ENCODE data around the gene MICA.

The MICA gene

DNA sequence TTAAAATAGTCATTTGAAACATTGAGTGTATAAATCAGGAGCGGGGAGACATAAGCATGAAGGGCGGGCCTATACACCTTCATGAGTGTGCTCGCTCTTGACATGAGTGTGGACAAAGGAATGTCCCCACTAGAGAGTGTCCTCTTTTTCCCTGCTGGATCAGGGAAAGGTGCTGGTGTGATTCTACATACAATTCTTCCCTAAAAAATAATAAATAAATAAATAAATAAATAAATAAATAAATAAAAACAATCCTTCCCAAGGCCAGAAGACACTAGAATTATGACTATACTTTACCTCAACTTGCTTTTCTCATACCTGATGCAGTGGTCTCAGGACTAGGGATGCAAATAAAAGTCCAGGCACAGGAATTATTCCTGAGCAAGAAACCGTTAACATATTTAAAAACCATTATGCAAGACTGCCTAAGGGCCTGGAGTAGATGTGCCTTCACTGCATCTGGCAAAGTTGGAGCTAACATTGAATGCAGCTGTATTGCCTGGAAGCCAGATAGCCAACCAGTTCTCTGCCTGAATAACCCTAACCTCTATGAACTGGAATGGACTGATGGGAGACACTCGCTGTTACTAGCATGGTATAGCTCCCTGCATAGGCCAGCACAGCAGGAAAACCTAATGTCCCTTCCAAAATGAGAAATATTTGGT is 57.1 kb downstream of the MICA start:
- Mint-ChIP-seq H3K4me1 (ENCODE audit: low read depth in 2 of 2) (peaks cover 33 to 36% of the 10 kb centered on the region in 2 donors), H3K4me3 (no peak overlapping the region), H3K36me3 (ENCODE audit: insufficient read depth) (peaks cover 40% of the 10 kb centered on the region), H3K27ac (peak overlapping the region in 1 of 2 donors; percentile 100), H3K9me3 (no peaks in the 10 kb centered on the region), H3K27me3 (no peaks in the 10 kb centered on the region)
- ATAC-seq (replicated peaks) = no peak
- DNase-seq = no peak

DNA sequence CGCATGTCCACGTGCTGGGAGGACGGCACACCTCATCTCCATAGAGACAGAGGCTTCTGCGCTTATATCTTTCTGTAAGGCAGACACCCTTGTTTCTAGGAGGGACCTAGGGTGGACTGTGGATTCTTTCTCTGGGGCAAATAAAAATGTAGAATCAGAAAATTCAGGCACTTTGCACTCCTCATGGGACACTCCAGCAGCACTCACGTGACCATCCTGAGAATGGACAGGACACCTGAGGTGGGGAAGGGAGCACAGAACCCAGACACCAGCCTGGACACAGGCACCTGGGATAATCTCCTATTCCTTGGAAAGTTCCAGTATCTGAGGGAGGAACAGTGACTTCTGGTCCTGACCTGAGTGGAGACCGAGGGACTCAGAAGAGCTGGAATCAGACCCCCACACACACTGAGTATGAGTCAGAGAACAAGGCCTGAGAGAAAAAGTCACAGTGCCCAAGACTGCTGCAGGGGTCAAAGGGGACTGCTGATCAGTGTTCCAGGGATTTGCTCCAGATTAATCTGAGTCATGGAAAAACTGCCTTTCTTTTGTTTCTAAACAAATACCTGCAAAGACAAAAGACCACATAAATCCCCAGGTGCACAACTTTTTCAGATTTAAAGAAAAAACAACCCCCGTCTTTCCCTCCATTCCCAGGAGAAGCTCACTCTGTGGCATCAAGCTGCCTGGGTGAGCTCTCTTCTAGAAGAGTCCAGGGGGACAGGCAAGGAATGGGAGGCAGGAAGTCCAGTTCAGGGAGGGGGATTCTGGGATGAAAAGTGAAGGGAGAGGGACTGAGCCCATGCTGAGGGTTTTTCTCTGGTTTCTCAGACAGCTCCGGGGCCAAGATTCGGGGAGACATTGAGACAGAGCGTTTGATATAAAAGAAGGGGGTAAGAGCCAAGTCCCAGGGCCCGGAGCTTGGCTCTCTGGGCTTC is 58.9 kb downstream of the MICA start:
- ATAC-seq (replicated peaks) = no peak
- peak overlapping the region; percentile 100 for H3K4me3 Mint-ChIP-seq
- DNase-seq = no peak
- H3K36me3 Mint-ChIP-seq (ENCODE audit: insufficient read depth) = peaks cover 56% of the 10 kb centered on the region
- H3K4me1 Mint-ChIP-seq (ENCODE audit: low read depth in 2 of 2) = peaks cover 51 to 54% of the 10 kb centered on the region in 2 donors
- H3K27me3 Mint-ChIP-seq = no peaks in the 10 kb centered on the region
- H3K27ac Mint-ChIP-seq = peak overlapping the region; percentile 100
- no peaks in the 10 kb centered on the region for H3K9me3 Mint-ChIP-seq

DNA sequence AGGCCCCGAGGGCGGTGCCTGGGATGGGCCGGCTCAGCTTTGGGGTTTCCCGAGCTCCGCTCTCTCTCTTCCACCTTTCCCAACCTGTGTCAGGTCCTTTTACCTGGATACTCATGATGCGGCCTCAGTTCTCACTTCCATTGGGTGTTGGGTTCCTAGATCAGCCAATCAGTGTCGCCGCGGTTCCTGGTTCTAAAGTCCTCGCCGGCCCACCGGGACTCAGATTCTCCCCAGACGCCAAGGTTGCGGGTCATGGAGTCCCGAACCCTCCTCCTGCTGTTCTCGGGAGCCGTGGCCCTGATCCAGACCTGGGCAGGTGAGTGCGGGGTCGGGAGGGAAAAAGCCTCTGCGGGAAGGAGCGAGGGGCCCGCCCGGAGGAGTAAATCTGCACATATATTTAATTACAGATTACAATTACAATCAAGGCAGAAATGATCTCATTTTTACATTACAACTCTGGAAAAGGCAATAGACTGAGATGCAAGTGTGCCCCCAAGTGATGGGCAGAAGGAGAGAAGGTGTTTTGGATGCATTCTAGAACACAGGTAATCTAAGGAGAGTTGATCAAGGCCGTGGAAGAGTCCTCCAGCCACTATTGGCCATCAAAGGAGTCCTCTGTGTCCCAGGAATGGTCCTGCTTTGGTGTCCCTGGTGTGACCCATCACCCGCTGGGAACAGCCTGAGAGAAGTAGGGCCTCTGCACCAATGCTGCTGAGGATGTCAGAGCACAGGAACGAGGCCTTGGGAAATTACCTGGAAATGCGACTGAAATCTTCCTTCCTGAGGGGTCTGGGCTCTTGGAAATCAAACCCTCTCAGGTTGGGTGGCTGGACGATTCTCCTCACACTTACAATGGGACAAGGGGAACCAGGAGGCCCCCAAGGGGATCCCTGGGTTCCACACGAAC is 59.8 kb downstream of the MICA start:
- H3K27ac Mint-ChIP-seq = peak overlapping the region; percentile 100
- H3K9me3 Mint-ChIP-seq = no peaks in the 10 kb centered on the region
- peaks cover 66% of the 10 kb centered on the region for H3K36me3 Mint-ChIP-seq (ENCODE audit: insufficient read depth)
- DNase-seq (peak; percentile 93 to 97 (median 93)), ATAC-seq (replicated peaks) (peak; percentile 86)
- peak overlapping the region; percentile 100 for H3K4me3 Mint-ChIP-seq
- H3K4me1 Mint-ChIP-seq (ENCODE audit: low read depth in 2 of 2) = peaks cover 60 to 63% of the 10 kb centered on the region in 2 donors
- no peaks in the 10 kb centered on the region for H3K27me3 Mint-ChIP-seq

DNA sequence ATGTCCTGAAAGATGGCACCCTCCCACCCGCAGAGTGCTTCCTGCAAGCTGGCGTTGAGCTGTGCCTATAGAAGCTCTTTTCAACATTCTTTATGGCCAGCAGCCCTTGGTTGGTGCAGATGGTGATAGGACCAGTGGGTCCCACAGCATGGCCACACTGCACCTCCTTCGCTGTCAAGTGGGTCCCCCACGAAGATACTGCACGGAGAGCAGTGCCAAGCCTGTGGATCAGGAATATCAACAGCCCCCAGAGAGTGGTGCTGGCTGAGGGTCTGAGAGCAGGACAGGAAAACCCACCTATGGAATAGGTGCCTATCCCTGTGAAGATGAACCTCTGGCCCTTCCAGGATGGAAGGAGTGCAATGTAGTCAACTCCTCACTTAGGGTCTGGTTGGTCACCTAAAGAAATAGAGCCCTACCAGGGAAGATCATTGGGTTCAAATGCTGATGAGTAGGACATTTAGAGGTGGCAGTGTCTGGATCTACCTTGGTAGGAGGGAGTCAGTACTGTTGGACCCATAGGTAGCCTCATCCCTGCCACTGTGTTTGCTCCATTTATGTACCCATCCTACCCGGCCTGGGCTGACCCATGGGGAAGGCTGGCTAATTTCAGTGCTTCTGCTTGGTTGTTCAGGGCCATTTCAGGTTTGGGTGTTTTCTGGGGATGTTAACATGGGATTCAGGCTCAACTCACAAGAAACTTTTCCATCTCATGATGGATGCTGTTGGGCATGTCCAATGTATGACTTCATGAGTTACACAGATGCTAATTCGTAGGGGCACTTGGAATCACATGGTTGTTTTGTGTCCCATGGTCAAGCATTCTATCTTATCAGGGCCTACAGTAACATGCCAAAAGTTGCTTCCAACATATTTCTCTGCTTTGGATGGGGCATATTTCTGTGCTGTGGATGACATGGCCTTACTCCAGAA is 61.1 kb downstream of the MICA start:
- peaks cover 71% of the 10 kb centered on the region for H3K36me3 Mint-ChIP-seq (ENCODE audit: insufficient read depth)
- ATAC-seq (replicated peaks) = no peak

More for the DNA sequence above, 61.1 kb downstream of the MICA start:
- Mint-ChIP-seq H3K27ac (peak overlapping the region; percentile 100), H3K9me3 (no peaks in the 10 kb centered on the region), H3K4me1 (ENCODE audit: low read depth in 2 of 2) (peaks cover 71 to 76% of the 10 kb centered on the region in 2 donors), H3K27me3 (no peaks in the 10 kb centered on the region), H3K4me3 (peak overlapping the region; percentile 100)
- no peak for DNase-seq
